HL-60 (cell line): ENCODE results near the gene EPC1.

Experiments used
- DNase-seq, 2 experiments: peaks; one replicate each; pipeline ENCODE4 v3.0.0-alpha.2; 2010 to 2020; ENCODE audit warnings: low read depth in 1 of 2, low spot score in 1 of 2
- H3K27ac ChIP-seq: fragments of 250-450 bp; sonication (Bioruptor Pico); replicated peaks from 2 replicates; pipeline ENCODE4 v1.5.1; 2020; ENCODE audit warnings: mild to moderate bottlenecking, moderate library complexity
- H3K27me3 ChIP-seq: fragments of 250-450 bp; sonication (Bioruptor Pico); 2 replicates; pipeline ENCODE4 v1.5.1; 2021; ENCODE audit warnings: mild to moderate bottlenecking, moderate library complexity; ENCODE audit not compliant: insufficient read depth, poor library complexity, severe bottlenecking
- H3K4me3 ChIP-seq: replicated peaks from 2 replicates; pipeline ENCODE4 v1.5.1; 2011; ENCODE audit warnings: mild to moderate bottlenecking, control low read depth, low read length; ENCODE audit not compliant: insufficient read depth
- GABPA ChIP-seq: IDR thresholded peaks from 2 replicates; pipeline ENCODE4 v1.6.1; 2012; ENCODE audit warnings: low read depth
- POLR2AphosphoS5 ChIP-seq: IDR thresholded peaks from 2 replicates; pipeline ENCODE4 v1.6.1; 2012; ENCODE audit warnings: low read depth
- REST ChIP-seq: IDR thresholded peaks from 2 replicates; pipeline ENCODE4 v1.6.1; 2012; ENCODE audit warnings: low read depth; ENCODE audit not compliant: insufficient replicate concordance
- SPI1 ChIP-seq: IDR thresholded peaks from 2 replicates; pipeline ENCODE4 v1.6.1; 2012; ENCODE audit warnings: low read depth, mild to moderate bottlenecking, borderline replicate concordance
- TF ChIP-seq, protein P1 (sequence below): IDR thresholded peaks from one replicate; pipeline ENCODE4 v1.5.1; 2011; ENCODE audit warnings: low read length, control low read depth, inconsistent platforms; ENCODE audit not compliant: insufficient read depth

The EPC1 gene

DNA sequence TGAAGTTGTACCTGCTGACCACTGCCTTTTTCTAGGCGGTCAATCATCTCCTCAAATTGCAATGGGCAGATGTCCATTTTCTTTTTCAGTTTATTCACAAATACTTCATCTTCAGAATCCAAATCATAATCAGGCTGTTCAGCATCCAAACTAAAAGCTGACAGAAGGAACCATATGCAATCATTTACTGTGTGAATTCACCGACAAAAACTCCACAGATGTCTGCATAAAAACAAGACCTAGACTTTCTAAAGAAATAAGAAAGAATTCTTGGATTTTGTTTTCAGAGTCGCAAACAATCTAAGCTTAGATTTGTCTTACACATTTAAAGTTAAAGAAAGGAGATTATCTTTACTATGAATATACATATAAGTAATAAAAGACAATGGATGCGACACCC is 53.4 kb downstream of the EPC1 start:
- no peak overlapping the region for H3K27ac ChIP-seq
- no peak overlapping the region for H3K4me3 ChIP-seq
- DNase-seq: no peak
- TF ChIP-seq, protein P1, sequence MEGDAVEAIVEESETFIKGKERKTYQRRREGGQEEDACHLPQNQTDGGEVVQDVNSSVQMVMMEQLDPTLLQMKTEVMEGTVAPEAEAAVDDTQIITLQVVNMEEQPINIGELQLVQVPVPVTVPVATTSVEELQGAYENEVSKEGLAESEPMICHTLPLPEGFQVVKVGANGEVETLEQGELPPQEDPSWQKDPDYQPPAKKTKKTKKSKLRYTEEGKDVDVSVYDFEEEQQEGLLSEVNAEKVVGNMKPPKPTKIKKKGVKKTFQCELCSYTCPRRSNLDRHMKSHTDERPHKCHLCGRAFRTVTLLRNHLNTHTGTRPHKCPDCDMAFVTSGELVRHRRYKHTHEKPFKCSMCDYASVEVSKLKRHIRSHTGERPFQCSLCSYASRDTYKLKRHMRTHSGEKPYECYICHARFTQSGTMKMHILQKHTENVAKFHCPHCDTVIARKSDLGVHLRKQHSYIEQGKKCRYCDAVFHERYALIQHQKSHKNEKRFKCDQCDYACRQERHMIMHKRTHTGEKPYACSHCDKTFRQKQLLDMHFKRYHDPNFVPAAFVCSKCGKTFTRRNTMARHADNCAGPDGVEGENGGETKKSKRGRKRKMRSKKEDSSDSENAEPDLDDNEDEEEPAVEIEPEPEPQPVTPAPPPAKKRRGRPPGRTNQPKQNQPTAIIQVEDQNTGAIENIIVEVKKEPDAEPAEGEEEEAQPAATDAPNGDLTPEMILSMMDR: no peak
- H3K27me3 ChIP-seq: no peaks in the 10 kb centered on the region

DNA sequence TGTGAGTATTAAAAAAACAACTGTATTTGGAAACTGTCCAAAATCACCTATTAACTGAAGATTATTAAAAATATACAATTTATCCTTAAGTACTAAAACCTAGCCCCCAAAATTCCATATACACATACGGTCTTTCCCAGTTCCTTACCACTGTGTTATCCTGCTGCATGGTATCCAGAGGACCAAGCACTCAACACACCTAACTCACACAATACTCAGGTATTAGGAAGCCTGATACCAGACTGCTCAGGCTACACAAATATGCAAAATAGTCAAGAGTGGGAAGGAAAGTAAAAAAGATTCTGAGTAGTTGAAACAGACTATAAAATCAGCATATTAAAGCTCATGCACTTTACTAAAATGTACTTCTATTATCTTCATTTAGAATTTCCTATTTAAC is 67.2 kb downstream of the EPC1 start:
- H3K4me3 ChIP-seq: no peak overlapping the region
- H3K27me3 ChIP-seq: no peaks in the 10 kb centered on the region
- no peak overlapping the region for H3K27ac ChIP-seq
- DNase-seq: no peak
- TF ChIP-seq GABPA (no peak), SPI1 (no peak), POLR2AphosphoS5 (no peak), REST (no peak)
- TF ChIP-seq, protein P1: no peak

DNA sequence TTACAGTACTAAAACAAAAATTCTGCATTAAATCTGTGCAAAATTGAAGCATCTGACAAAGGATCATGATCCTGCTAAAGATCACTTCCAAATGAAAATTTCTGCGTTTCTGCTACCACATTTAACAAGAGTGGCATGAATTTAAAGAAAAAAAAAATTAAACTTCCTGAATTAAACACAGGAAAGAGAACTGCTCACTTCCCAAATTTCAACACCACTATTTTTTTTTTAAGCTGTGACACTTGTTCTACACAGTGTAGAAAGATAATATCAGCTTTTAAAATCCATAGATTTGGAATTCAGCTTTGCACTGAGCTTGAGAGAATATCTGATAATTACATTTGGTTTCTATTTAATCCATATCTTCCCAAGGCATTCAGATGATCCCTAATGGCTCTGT is 73.6 kb downstream of the EPC1 start:
- no peak overlapping the region for H3K4me3 ChIP-seq
- TF ChIP-seq GABPA (no peak), SPI1 (peak; percentile 56)
- DNase-seq: no peak
- H3K27me3 ChIP-seq: no peaks in the 10 kb centered on the region
- H3K27ac ChIP-seq: no peak overlapping the region

GRCh38 chr10:32271617-32272016 is 75.3 kb downstream of the EPC1 start:
- H3K4me3 ChIP-seq: no peak overlapping the region
- no peaks in the 10 kb centered on the region for H3K27me3 ChIP-seq
- no peak overlapping the region for H3K27ac ChIP-seq
- DNase-seq: no peak
- TF ChIP-seq SPI1: no peak
- TF ChIP-seq, protein P1: no peak
- TF ChIP-seq POLR2AphosphoS5: no peak
- no peak for TF ChIP-seq GABPA
- no peak for TF ChIP-seq REST
